NCI-H1930 (cell line): ENCODE measurements around the gene SLC25A17.

Source experiments
- DNase-seq, 2 experiments: peaks; one replicate each; lab custom pipeline; 2025; lab: John Stamatoyannopoulos, UW

Gene SLC25A17

DNA sequence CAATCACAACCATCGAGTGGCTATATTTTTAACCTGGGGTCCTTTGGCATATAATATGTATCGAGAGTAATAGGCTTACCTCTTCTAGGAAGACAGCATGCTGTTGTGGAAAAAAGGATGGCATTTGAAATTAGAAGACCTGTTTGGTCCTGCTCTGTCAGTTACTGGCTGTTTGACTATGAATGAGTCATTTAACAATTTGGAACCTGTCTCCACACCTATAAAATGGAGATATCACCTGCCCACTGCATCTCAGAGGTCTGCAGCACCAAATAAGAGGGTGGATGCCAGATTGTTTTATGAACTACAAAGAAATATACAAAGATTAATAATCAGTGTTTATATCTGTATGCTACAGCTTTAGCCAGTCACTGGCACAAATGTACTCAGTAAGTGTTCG lies 60.8 kb downstream of the SLC25A17 start:
- no peak for DNase-seq

DNA sequence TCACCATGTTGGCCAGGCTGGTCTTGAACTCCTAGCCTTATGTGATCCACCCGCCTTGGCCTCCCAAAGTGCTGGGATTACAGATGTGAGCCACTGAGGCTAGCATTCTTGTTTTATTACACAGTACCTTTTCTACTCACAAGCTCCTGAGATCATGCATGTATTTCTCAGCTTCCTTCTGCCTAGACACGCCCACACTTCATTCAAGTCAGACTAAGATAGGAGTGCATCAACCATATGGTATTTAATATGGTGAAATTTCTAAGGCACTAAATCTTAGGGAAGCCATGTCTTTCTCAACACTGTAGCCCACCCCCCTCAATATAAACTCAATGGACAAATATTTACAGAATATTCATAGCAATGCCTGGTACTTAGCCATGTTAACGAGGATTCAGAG lies 62.1 kb downstream of the SLC25A17 start:
- no peak for DNase-seq

DNA sequence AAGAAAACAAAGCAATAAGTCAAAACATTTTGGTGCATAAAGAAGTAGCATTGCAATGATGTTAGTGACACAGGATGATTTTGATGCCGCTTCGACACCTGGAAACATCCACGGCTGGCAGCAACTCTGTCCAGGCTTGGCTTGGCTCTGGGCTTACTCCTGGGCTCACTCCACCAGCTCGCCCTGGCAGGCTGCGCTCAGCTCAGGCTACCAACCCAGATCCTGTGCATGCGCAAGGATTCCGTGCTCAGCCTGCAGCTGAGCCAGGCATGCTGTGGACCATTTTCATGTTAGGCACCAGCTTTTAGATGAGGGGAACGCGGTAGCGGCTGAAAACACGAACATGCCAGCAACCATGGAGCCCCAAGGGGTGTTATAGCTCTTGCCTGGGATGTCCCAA lies 66.0 kb downstream of the SLC25A17 start:
- DNase-seq = no peak

DNA sequence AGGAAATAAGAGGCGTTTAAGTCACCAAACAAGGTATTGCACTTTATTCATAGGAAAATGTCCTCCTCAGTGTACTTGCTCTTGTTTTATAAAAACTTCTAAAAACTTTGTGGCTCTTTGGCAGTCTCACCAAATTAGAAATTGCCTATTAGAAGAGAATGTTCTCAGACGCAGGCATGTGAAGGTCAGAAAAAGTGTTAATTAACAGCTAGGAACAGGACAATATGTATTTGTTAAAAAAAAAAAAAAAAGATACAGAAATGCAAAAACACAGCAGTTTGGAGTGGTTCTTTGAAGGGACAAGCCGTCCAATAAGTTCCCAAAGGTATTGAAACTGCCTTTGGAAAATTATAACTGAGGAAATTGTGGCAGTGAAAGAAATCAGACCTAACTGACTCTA lies 67.9 kb downstream of the SLC25A17 start:
- no peak for DNase-seq

DNA sequence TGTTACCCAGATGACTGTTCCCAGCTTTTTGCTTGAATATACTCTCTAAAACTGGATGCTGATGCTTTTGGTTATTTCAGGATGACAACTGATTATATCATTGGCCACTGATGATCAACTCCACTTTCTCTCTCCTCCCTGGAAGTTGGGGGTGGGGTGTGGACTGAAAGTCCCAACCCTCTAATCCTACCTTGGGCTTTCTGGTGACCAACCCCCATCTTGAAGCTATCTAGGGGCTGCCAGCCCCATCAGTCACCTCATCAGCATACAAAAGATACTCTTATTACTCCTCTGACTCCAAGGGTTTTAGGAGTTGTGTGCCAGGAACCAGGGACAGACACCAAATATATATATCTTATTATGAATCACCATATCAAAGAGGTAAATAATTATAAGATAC lies 69.3 kb downstream of the SLC25A17 start:
- no peak for DNase-seq

DNA sequence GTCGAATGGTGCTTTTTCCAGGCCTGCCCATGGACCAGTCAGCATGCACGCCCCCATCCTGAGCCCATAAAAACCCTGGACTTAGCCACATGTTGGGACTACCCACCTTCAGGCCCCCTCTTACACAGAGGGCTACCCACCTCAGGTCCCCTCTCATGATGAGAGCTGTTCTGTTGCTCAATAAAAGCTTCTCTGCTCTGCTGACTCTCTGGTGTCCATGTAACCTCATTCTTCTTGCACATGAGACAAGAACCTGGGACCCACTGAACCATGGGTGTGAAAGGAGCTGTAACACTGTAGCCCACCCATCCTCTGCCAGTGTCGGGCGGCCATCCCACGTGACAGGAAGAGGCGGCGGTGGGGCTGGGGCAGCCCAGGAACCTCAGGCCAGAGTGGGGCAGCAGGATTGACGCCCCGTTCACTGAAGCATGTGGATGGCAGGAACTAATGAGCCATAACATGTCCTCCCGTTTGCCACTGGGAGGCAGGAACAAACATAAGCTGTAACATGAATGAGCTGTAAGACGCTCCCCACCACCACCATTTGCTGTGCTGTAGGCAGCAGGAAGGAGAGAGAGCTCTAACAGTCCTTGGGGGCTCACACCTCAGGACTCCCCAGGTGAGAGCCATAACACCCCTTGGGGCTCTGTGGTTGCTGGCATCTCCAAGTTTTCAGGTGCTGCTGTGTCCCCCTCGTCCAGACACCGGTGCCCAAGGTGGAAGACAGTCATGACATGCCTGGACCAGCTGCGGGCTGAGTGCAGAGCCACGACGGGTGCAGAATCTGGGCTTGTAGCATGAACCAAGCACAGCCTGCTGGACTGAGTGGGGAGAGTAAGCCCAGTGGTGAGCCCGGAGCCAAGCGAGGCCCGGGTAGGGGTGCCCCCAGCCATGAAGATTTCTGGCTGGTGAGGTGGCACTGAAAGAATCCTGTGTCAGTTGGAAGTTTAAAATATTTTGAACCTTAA lies 70.5 kb downstream of the SLC25A17 start:
- DNase-seq = no peak

DNA sequence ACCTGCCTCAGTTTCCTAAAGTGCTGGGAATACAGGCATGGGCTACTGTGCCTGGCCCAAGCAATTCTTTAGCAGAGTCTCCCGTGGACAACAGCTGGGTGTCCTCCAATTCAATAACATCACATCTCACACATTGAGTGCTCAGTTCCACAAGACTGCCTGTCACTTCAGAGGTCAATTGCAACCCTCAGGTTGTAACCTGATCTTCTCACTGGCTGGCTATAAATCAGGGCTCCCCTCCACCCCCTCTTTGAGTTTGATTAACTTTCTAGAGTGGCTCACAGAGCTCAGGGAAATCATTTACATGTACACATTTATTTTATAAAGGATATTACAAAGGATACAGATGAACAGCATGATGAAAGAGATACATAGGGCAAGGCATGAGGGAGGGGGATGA lies 71.8 kb downstream of the SLC25A17 start:
- no peak for DNase-seq

DNA sequence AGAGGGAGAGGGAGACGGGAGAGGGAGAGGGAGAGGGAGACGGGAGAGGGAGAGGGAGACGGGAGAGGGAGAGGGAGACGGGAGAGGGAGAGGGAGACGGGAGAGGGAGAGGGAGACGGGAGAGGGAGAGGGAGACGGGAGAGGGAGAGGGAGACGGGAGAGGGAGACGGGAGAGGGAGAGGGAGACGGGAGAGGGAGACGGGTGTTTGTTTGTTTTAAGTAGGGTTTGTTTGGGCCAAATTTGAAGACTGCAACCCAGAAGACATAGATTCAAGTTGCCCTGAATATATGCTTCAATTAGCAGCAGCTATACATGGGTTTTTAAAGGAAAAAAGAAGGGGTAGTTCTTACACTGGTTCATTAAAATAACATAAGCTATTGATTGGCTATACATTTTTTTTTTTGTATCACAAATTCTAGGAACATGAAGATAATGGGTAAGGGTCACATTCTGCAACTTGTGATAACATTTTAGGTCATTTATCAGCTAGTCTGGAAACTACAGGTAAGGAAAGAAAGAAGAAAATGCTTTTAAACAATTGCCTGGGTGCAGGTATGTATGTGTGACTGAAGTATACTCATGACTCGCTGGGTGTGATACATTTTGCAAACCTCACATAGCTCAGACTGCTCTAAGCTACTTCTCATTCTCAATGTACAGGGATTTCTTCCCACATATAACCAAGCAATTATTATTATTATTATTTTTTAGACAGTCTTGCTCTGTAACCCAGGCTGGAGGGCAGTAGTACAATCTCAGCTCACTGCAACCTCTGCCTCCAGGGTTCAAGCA lies 72.5 kb downstream of the SLC25A17 start:
- DNase-seq = no peak

DNA sequence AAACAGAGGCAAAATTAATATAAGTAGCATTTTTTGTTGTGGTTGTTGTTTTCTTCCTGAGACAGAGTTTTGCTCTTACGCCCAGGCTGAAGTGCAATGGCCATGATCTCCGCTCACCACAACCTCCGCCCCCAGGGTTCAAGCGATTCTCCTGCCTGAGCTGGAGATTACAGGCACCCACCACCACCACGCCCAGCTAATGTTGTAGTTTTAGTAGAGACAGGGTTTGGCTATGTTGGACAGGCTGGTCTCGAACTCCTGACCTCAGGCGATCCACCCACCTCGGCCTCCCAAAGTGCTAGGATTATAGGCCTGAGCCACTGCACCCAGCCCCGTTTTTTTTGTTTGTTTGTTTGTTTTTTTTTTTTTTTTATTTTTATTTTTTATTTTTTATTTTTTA lies 75.4 kb downstream of the SLC25A17 start:
- no peak for DNase-seq

DNA sequence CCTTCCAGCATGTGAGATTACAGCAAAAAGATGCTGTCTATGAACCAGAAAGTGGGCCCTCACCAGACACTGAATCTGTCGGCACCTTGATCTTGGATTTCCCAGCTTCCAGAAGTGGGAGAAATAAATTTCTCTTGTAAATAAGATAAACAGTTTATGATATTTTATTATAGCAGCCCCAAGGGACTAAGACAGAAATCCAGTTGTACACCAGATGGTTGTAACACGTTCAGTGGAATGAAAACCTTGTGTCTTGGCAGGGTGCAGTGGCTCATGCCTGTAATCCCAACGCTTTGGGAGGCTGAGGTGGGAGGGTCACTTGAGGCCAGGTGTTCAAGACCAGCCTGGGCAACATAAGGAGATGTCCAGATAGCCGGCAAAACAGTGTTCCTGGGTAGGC lies 78.0 kb downstream of the SLC25A17 start:
- DNase-seq = no peak

DNA sequence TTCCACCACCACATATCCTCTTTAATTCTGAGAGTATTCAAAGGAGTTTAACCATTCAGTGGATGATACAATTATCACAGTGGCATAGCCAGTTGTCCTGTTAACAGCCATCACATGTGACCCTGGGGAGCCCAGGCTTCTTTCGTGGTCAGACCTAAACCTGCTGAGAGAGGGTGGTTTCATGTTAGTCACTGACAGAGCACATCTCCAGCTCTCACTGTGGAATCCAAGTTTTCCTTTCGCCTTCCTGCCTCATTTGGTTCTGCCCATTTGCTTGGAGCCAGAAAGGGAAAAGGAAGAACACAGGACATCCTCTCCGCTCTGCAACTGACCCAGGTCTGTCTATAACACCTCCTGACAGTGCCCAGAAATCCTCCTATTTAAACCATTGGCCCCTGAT lies 79.4 kb downstream of the SLC25A17 start:
- DNase-seq = no peak

DNA sequence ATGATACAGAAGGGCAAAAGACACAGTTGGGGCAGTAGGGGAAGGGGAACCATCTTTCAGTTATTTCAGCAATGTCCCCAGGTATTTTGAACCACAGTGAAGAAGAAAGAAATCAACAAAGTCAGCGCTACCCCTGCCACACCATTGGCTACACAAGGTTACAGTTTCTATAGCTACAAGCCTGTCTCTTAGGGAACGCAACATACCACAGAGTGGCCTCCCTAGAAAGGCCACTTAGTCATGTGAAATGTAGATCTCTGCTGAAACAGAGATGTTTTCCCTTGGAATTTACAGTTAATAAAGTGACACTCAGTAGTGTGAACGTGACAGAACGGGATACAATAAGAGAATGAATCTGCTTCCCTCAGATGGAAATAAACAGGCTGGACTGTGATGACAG lies 85.2 kb downstream of the SLC25A17 start:
- no peak for DNase-seq

DNA sequence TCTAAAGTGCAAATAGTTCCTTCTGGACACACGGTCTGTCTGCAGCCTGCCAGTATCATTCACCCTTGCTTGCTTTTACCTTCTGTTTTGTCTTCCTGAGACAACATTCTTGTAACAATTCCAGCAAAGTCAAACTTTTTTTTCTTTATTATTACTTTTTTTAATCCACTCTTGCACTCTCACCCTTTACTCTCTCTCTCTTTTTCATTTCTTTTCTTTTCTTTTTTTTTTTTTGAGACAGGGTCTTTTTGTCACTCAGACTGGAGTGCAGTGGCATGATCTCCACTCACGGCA lies 86.2 kb downstream of the SLC25A17 start:
- no peak for DNase-seq

DNA sequence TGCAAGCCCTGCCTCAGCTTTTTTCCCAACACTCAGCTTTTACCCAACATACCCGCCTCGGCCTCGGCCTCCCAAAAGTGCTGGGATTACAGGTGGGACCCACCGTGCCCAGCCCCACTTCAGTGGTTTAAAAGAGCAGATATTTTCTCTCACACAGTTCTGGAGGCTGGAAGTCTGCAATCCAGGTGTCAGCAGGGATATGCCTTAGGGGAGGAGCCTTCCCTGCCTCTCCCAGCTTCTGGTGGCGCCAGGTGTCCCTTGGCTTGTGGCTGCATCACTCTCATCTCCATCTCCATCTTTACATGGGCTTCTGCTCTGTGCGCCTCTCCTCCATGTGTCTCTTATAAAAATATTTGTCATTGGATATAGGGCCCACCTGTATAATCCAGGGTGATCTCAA lies 89.9 kb downstream of the SLC25A17 start:
- no peak for DNase-seq

DNA sequence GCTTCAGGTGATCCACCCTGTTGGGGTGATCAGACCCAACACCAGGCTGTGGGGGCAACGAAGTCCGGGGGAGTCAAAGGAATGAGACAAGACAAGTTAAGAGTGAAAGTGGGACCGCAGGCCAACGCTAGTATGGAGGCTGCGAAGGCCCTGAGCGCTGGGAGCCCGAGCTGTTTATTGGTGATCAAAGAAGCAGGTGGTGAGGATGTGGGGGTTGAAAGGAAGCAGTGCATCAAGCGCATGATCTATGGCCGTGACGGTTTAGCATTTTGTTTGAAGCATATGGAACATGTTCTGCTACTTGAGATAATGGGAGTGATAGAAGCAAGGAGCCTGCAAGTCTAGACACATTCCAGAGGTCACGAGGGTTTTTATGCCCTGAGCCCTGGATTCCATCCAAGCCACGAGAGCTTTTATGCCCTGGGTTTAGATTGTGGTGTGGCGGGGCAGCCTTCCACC lies 90.4 kb downstream of the SLC25A17 start:
- no peak for DNase-seq

DNA sequence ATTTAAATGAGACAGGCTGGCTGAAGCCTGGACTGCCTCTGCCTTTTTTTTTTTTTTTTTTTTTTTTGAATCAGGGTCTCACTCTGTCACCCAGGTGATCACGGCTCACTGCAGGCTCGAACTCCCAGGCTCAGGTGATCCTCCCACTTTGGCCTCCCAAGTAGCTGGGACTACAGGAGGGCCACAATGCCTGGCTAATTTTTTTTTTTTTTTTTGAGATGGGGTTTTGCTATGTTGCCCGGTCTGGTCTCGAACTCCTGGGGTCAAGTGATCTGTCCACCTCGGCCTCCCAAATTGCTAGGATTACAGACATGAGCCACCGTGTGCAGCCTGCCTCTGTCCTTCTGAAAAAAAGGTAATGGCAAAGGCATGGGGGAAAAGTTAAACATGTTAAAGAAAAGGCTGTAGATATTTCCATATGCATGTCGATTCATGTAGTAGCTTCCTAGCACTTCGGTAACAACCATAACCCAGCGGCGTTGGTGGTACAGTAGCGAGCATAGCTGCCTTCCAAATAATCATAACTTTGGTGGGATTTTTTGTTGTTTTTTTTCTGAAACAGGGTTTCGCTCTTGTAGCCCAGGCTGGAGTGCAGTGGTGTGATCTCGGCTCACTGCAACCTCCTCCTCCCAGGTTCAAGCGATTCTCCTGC lies 91.1 kb downstream of the SLC25A17 start:
- no peak for DNase-seq

DNA sequence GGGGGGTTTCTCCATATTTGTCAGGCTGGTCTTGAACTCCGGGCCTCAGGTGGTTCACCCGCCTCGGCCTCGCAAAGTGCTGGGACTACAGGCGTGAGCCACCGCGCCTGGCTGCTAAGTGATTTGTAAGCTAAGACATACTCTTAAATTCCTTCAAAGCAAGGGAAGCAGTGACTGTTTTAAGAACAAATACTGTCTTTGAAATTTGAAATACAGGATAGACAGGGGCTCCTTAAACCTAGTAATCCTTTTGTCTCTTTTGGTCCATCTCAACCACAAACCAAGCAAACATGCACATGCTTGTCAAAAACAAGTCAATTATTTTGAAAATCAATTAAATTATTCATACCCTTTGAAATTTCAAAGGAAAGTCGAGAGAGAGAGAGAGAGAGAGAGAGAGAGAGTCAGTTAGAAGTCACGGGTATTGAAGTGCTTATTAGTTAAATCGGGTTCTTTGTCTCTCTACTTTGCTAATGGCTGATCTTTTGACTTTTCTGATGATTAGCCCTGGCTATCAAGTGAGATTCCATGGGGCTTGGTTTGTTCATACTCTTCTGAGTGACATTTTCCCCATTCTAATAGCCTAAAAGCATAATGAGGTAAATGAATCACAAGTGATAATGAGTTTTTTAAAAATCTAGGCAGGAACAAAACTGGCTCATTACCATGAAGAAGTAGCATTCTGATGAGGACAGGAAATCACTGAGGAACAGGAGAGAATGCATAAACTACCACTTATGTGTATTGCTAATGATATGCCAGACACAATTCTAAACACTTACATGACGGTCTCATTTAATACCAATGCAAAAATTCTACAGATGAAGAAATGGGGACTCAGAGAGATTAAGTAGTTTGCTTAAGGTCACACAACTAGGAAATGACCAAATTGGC lies 91.8 kb downstream of the SLC25A17 start:
- no peak for DNase-seq

DNA sequence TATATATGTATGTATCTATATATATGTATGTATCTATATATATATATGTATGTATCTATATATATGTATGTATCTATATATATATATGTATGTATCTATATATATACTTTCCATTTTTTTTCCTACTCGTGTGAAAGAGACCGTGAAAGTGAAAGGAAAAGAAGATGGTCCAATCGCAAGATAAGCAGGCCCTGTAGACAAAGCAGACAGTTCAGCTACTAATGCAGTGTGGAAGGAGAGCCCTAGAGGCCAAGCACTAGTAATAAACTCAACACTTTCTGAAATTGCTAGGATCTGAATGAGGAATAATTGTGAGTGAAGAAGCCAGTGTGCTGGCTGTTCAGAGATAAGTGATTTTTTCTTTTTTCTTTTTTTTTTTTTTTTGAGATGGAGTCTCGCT lies 92.6 kb downstream of the SLC25A17 start:
- DNase-seq = no peak

DNA sequence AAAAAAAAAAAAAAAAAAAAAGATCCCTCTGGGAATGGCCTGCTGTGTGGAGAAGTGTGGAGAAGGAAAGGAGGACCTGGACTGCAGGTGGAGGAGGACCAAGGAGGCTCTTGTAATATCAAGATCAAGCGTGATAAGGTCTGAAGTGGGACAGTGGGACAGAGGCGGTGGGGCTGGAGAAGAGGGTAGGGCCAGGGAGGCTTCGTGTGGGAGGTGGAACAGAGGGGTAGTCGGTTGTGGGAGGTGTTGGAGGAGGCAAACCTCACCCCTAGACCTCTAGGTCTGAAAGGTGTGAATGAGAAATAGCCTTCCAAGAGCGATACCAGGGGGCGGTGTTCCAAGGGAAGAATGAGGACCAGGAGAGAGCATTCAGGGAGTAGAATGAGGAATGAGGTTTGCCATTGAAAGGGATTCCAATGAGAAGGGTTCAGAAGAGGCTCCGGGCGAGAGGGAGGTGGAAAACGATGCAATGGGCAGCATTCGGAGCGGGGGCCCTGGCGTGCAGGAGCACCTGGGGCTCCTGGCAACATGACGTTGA lies 95.7 kb downstream of the SLC25A17 start:
- no peak for DNase-seq

DNA sequence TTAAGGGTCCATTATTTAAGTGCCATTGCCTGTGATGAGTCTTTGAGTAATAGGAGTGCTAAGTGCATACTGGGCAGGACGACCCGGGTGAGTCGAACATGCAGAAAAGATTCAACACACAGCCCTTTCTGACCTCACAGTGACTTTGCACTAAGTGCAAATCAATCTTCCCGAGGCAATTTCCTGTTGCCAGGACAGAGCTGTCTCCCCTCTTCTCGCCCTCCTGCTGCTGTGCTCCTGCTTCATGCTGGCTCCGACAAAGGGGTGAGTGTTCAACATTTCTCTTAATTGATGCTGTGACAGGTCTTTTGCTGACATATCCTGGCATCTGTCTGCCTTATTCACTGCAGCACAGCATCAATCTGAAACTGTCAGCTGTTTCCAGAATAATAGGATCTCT lies 97.9 kb downstream of the SLC25A17 start:
- no peak for DNase-seq

DNA sequence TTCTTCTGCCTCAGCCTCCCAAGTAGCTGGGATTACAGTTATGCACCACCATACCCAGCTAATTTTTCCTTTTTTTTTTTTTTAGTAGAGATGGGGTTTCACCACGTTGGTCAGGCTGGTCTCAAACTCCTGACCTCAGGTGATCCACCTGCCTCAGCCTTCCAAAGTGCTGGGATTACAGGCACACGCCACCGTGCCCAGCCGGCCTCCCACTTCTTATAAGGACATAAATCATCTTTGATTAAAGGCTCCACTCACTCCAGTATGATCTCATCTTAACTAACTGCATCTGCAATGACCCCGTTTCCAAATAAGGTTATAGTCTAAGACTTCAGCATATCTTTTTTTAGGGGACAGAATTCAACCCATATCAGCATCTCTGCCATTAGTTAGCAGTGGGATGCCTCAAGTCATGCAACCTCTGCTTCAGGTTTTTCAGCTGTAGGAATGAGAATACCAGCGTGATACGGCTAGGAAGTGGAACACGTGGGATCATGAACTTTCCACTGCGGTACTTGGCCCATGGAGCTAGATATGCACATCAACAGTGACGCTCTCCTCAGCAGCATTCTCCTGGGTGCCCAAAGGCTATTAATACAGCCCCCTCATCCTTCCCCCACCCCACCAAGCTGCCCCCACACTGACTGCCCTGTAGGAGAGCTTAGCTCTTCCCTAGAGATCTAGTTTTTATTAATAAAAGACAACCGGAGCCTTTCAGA lies 98.4 kb downstream of the SLC25A17 start:
- no peak for DNase-seq
